Breast epithelium (tissue), 4 donors: Measurements from ENCODE around the gene SYT12. TPM values are rescaled to one million over a fixed set of nuclear protein-coding genes. Genes with fewer than 3 reads are reported as not detected.

ENCODE experiments used
- DNase-seq, 2 donors: peaks; one replicate each; pipeline ENCODE4 v3.0.0-alpha.2; 2019; ENCODE audit warnings: low spot score in 2 of 2
- H3K27ac ChIP-seq, 2 donors: fragments of 200-600 bp; sonication (generic) in 1 of 2; one replicate each; pipeline ENCODE4 v1.5.1; 2016 to 2019; ENCODE audit warnings: mild to moderate bottlenecking in 1 of 2
- H3K27me3 ChIP-seq, 2 donors: fragments of 200-600 bp; sonication (generic) in 1 of 2; one replicate each; pipeline versions ENCODE4 v1.5.1 to v1.6.0; 2017 to 2019; ENCODE audit warnings: control low read depth in 1 of 2, mild to moderate bottlenecking in 1 of 2
- H3K36me3 ChIP-seq: fragments of 200-600 bp; one replicate; pipeline ENCODE4 v1.5.1; 2019
- H3K4me1 ChIP-seq, 2 donors: fragments of 200-600 bp; sonication (generic); one replicate each; pipeline ENCODE4 v1.5.1; 2016 to 2019; ENCODE audit warnings: control low read depth in 1 of 2
- H3K4me3 ChIP-seq, 3 donors: fragments of 200-600 bp; sonication (generic); 1 replicate in 2 of 3; 2 replicates in 1 of 3; pipeline ENCODE4 v1.5.1; 2016 to 2019; ENCODE audit warnings: mild to moderate bottlenecking in 3 of 3, moderate library complexity in 2 of 3
- H3K9me3 ChIP-seq, 2 donors: fragments of 200-600 bp; sonication (generic) in 1 of 2; one replicate each; pipeline ENCODE4 v1.5.1; 2016 to 2019; ENCODE audit warnings: control low read depth in 1 of 2
- CTCF ChIP-seq, 3 donors: fragments of 450-650 bp; IDR thresholded peaks; one replicate each; pipeline ENCODE4 v1.5.1; 2016 to 2017; ENCODE audit warnings: antibody characterized with exemption in 3 of 3, mild to moderate bottlenecking in 3 of 3, moderate library complexity in 3 of 3
- POLR2A ChIP-seq: fragments of 450-650 bp; IDR thresholded peaks from one replicate; pipeline ENCODE4 v1.6.1; 2016; ENCODE audit warnings: antibody characterized with exemption, mild to moderate bottlenecking, moderate library complexity
- POLR2AphosphoS5 ChIP-seq, 3 donors: sonication (generic); formaldehyde crosslinking; IDR thresholded peaks; one replicate each; pipeline ENCODE4 v1.6.1; 2017; ENCODE audit warnings: antibody characterized with exemption in 3 of 3
- intact Hi-C: fragments of 100-400 bp; cut with DNase I; formaldehyde crosslinking; loops from one replicate; pipeline ENCODE4 v1.15.1; 2023; ENCODE audit warnings: low total_unique reads
- total RNA-seq, 3 donors: library from RNA; depleted of rRNA; stranded (reverse); fragments of >200 nt; gene quantifications; one replicate each; pipeline ENCODE4 v1.1.0, GENCODE V29; 2016

Gene SYT12
- total RNA-seq, 3 donors from 2014 or later = 0.16 to 30.3 (median 10.2) TPM

GRCh38 chr11:67053896-67054329, 31.0 kb downstream of the SYT12 start:
- intact Hi-C loops = no loop called here
- H3K36me3 ChIP-seq = no peaks in the 10 kb centered on the region
- no peak for TF ChIP-seq POLR2A
- no peak for TF ChIP-seq POLR2AphosphoS5 (IDR thresholded peaks at IDR 0.05)
- TF ChIP-seq CTCF (IDR thresholded peaks at IDR 0.05) = peak; percentile 48 to 75 (median 56)
- peak in 1 of 2 donors; percentile 64 for DNase-seq
- no peaks in the 10 kb centered on the region for H3K9me3 ChIP-seq
- peak overlapping the region; percentile 70 to 82 for H3K27ac ChIP-seq
- no peaks in the 10 kb centered on the region for H3K27me3 ChIP-seq
- peaks cover 0 to 11% of the 10 kb centered on the region in 2 donors for H3K4me1 ChIP-seq
- no peak overlapping the region for H3K4me3 ChIP-seq

- TF ChIP-seq POLR2A (no peak), POLR2AphosphoS5 (IDR thresholded peaks at IDR 0.05) (no peak)
- no peak overlapping the region for H3K4me3 ChIP-seq
- H3K27ac ChIP-seq = peak overlapping the region; percentile 70 to 82
- no peaks in the 10 kb centered on the region for H3K36me3 ChIP-seq
- intact Hi-C loops = no loop called here
- DNase-seq = no peak
- peaks cover 0 to 11% of the 10 kb centered on the region in 2 donors for H3K4me1 ChIP-seq
- no peaks in the 10 kb centered on the region for H3K9me3 ChIP-seq
- no peaks in the 10 kb centered on the region for H3K27me3 ChIP-seq
These were observed 31.5 kb downstream of the SYT12 start for GRCh38 chr11:67054346-67054835.

GRCh38 chr11:67054836-67055523, 32.0 kb downstream of the SYT12 start:
- no peaks in the 10 kb centered on the region for H3K9me3 ChIP-seq
- peak overlapping the region; percentile 70 to 82 for H3K27ac ChIP-seq
- DNase-seq = peak; percentile 53 to 80
- no peak overlapping the region for H3K4me3 ChIP-seq
- intact Hi-C loops = no loop called here
- H3K27me3 ChIP-seq = no peaks in the 10 kb centered on the region
- H3K36me3 ChIP-seq = no peaks in the 10 kb centered on the region
- H3K4me1 ChIP-seq = peaks cover 0 to 11% of the 10 kb centered on the region in 2 donors
- TF ChIP-seq CTCF (IDR thresholded peaks at IDR 0.05) (no peak), POLR2AphosphoS5 (IDR thresholded peaks at IDR 0.05) (no peak), POLR2A (no peak)

GRCh38 chr11:67055812-67056211, 32.9 kb downstream of the SYT12 start:
- Histone ChIP-seq H3K4me3 (peak overlapping the region; percentile 51 to 77 (median 74)), H3K27me3 (no peaks in the 10 kb centered on the region), H3K36me3 (no peaks in the 10 kb centered on the region), H3K27ac (peak overlapping the region; percentile 80 to 82), H3K9me3 (no peaks in the 10 kb centered on the region), H3K4me1 (peaks cover 0 to 11% of the 10 kb centered on the region in 2 donors)
- intact Hi-C loops = no loop called here
- TF ChIP-seq POLR2A (no peak), POLR2AphosphoS5 (IDR thresholded peaks at IDR 0.05) (no peak), CTCF (IDR thresholded peaks at IDR 0.05) (no peak)
- DNase-seq = peak in 1 of 2 donors; percentile 37

- H3K9me3 ChIP-seq = no peaks in the 10 kb centered on the region
- peaks cover 0 to 11% of the 10 kb centered on the region in 2 donors for H3K4me1 ChIP-seq
- H3K27me3 ChIP-seq = no peaks in the 10 kb centered on the region
- DNase-seq = peak in 1 of 2 donors; percentile 64
- H3K36me3 ChIP-seq = no peaks in the 10 kb centered on the region
- peak within 1 kb of the TSS; percentile 51 to 77 (median 74) for H3K4me3 ChIP-seq
- peak within 1 kb of the TSS; percentile 80 to 82 for H3K27ac ChIP-seq
- TF ChIP-seq POLR2A = no peak
- TF ChIP-seq POLR2AphosphoS5 (IDR thresholded peaks at IDR 0.05) = no peak
- no peak for TF ChIP-seq CTCF (IDR thresholded peaks at IDR 0.05)
- intact Hi-C loops = no loop called here
These were observed 33.6 kb downstream of the SYT12 start, which contains the start of gene RHOD for GRCh38 chr11:67056267-67057204. RHOD (plus strand) TSS chr11:67056847; CDS start chr11:67056903, 56 bp downstream.
